GM12878 (cell line): ENCODE results near the gene DUSP11.

Experiments
- CTCF ChIP-seq, 3 experiments: IDR thresholded peaks in 2 of 3; conservative IDR thresholded peaks in 1 of 3; 2 replicates each; pipeline ENCODE4 v1.5.1; 2011; ENCODE audit warnings: low read depth in 3 of 3, low read length in 3 of 3, mild to moderate bottlenecking in 3 of 3, control low read depth in 2 of 3, moderate library complexity in 2 of 3, inconsistent platforms in 1 of 3, mixed read lengths in 1 of 3; ENCODE audit not compliant: control insufficient read depth in 2 of 3, insufficient read depth in 1 of 3; ENCODE audit errors: extremely low read depth in 1 of 3
- EP300 ChIP-seq, 2 experiments: fragments of 150-350 bp in 1 of 2; IDR thresholded peaks; 2 replicates each; pipeline ENCODE4 v1.6.1; 2011 to 2012; ENCODE audit warnings: low read depth in 2 of 2, low read length in 2 of 2, borderline replicate concordance in 1 of 2, improper control_type of control experiment in 1 of 2, inconsistent platforms in 1 of 2; ENCODE audit not compliant: control insufficient read depth in 1 of 2
- EZH2 ChIP-seq: IDR thresholded peaks from 2 replicates; pipeline ENCODE4 v1.6.1; 2012; ENCODE audit warnings: low read depth, mild to moderate bottlenecking, control low read depth, inconsistent platforms, low read length, borderline replicate concordance; ENCODE audit not compliant: control insufficient read depth
- IKZF2 ChIP-seq, 2 experiments: fragments of 450-650 bp; IDR thresholded peaks; 2 replicates each; pipeline ENCODE4 v1.6.1; 2017; ENCODE audit warnings: mild to moderate bottlenecking in 2 of 2, moderate library complexity in 2 of 2
- NRF1 ChIP-seq: conservative IDR thresholded peaks from 2 replicates; pipeline ENCODE4 v1.6.1; 2011; ENCODE audit warnings: mild to moderate bottlenecking, low read depth, low read length, improper control_type of control experiment
- RAD21 ChIP-seq: IDR thresholded peaks from 2 replicates; pipeline ENCODE4 v1.6.1; 2011; ENCODE audit warnings: mild to moderate bottlenecking, low read depth, low read length, moderate library complexity; ENCODE audit not compliant: insufficient read depth
- TAF1 ChIP-seq: IDR thresholded peaks from 2 replicates; pipeline ENCODE4 v1.6.1; 2011; ENCODE audit warnings: mild to moderate bottlenecking, low read depth, low read length, borderline replicate concordance
- USF2 ChIP-seq: IDR thresholded peaks from 2 replicates; pipeline ENCODE4 v1.6.1; 2011; ENCODE audit warnings: low read depth, low read length, improper control_type of control experiment, borderline replicate concordance
- ZNF207 ChIP-seq: fragments of 450-650 bp; IDR thresholded peaks from 2 replicates; pipeline ENCODE4 v1.6.1; 2014; ENCODE audit warnings: antibody characterized with exemption, mild to moderate bottlenecking, borderline replicate concordance

GRCh38 chr2:73827660-73828388 lies 47.9 kb upstream of the DUSP11 start:
- TF ChIP-seq RAD21 (no peak), NRF1 (no peak), EP300 (IDR thresholded peaks at IDR 0.05; ENCODE audit: borderline replicate concordance in 1 of 2, control insufficient read depth in 1 of 2, low read depth in 2 of 2, low read length in 2 of 2) (no peak), ZNF207 (no peak), EZH2 (no peak), TAF1 (no peak), IKZF2 (IDR thresholded peaks at IDR 0.05) (no peak), USF2 (no peak), CTCF (IDR thresholded peaks at IDR 0.05 in 2 of 3, conservative IDR thresholded peaks at IDR 0.05 in 1 of 3; ENCODE audit: control insufficient read depth in 2 of 3, extremely low read depth in 1 of 3, insufficient read depth in 1 of 3, low read depth in 3 of 3, low read length in 3 of 3) (no peak)
